Measurements from ENCODE around the gene SPATA20.

The SPATA20 gene

DNA sequence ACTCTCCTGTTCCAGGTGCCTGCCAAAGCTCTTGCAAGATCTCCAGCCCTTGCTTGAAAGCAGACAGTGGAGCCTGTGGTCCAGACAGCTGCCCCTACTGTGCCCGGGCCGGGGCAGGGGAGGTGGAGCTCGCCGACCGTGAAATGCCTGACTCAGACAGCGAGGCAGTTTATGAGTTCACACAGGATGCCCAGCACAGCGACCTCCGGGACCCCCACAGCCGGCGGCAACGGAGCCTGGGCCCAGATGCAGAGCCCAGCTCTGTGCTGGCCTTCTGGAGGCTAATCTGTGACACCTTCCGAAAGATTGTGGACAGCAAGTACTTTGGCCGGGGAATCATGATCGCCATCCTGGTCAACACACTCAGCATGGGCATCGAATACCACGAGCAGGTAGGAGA, 31.2 kb downstream of the SPATA20 start:
- DNase-seq (ENCODE audit: low read depth), result no peak
- H3K4me3 ChIP-seq (ENCODE audit: control insufficient read depth, low read depth, low read length), result no peak overlapping the region
- TF ChIP-seq, protein P1, sequence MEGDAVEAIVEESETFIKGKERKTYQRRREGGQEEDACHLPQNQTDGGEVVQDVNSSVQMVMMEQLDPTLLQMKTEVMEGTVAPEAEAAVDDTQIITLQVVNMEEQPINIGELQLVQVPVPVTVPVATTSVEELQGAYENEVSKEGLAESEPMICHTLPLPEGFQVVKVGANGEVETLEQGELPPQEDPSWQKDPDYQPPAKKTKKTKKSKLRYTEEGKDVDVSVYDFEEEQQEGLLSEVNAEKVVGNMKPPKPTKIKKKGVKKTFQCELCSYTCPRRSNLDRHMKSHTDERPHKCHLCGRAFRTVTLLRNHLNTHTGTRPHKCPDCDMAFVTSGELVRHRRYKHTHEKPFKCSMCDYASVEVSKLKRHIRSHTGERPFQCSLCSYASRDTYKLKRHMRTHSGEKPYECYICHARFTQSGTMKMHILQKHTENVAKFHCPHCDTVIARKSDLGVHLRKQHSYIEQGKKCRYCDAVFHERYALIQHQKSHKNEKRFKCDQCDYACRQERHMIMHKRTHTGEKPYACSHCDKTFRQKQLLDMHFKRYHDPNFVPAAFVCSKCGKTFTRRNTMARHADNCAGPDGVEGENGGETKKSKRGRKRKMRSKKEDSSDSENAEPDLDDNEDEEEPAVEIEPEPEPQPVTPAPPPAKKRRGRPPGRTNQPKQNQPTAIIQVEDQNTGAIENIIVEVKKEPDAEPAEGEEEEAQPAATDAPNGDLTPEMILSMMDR (IDR thresholded peaks at IDR 0.05; ENCODE audit: control insufficient read depth, insufficient read depth, low read depth, low read length, missing control alignments), result no peak

DNA sequence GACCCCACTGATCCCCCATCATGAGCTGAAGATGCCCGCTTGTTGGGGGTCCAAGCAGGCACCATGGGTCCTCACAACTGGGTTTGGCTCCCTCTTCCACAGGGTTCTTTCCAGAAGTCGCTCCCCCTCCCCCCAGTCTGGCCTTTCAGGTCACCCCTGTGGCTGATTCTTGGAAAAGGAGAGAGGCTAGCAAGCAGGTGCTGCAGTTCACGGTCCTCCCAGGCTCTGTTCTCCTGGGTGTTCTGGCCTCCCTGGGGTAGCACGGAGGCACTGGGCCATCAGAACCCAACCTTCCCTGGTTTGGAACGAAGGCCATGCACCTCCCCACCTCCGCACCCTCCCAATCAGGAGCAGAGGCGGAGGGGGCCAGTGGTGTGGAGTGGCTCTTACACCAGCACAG, 32.4 kb downstream of the SPATA20 start:
- H3K4me3 ChIP-seq (ENCODE audit: control insufficient read depth, low read depth, low read length), result no peak overlapping the region
- no peak for DNase-seq (ENCODE audit: low read depth)
- TF ChIP-seq, protein P1 (IDR thresholded peaks at IDR 0.05; ENCODE audit: control insufficient read depth, insufficient read depth, low read depth, low read length, missing control alignments), result no peak

DNA sequence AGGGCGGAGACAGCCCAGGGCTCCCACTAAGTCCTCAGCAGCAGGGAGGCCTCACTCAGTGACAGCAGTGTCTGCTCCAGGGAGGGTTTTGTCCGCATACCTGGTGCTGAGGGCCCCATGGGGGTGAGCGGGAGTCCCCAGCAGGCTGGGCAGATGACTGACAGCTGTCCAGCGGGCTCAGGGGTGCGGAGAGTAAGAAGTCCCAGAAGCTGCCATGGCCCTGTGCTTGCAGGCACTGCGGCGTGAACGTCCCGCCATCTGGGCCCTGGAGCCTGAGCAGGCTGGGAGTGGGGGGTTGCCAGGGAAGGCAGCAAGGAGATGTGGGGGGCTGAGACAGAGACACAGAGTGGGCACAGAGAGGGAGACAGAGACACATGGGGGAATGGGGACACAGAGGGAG, 33.7 kb downstream of the SPATA20 start:
- TF ChIP-seq, protein P1 (IDR thresholded peaks at IDR 0.05; ENCODE audit: control insufficient read depth, insufficient read depth, low read depth, low read length, missing control alignments), result no peak
- DNase-seq (ENCODE audit: low read depth), result no peak

DNA sequence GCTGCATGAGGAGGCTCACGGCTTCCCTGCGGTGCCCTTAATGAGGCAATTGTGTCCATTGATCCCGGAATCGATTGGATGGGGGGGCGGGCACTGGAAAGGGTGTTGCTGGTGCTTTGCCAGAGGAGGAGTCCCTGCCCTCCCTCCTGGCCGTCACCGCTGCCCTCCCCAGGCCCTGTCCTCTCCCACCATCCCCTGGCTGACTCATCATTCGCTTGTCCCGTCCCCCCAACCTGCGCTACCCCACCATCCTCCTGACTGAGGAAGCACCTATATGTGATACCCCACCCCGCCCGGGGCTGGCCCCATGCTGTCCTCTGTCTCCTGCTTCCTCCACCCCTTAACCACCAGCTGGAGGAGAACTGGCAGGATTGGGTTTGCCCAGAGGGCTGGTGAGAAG, 34.3 kb downstream of the SPATA20 start:
- no peak for DNase-seq (ENCODE audit: low read depth)
- TF ChIP-seq, protein P1 (IDR thresholded peaks at IDR 0.05; ENCODE audit: control insufficient read depth, insufficient read depth, low read depth, low read length, missing control alignments), result no peak
- no peak overlapping the region for H3K4me3 ChIP-seq (ENCODE audit: control insufficient read depth, low read depth, low read length)

More for the DNA sequence above, 33.7 kb downstream of the SPATA20 start:
- no peak overlapping the region for H3K4me3 ChIP-seq (ENCODE audit: control insufficient read depth, low read depth, low read length)

DNA sequence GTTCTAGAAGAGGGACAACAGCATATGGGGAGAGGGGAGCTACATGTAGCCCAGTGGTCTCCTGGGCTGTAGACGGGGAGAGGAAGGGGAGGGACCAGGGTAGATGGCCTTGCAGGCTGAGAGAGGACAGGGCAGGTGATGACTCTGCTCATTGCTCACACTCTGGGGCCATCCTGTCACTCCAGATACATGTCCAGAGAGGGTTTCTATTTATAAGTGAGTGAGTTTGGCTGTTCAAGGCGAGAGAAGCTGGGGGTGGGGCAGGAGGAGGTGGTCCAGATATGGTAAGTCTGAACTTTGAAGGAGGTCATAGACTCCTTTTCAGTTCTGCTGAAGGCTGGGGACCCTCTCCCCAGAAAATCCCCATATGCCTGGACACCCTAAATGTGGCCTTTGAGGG, 35.8 kb downstream of the SPATA20 start:
- TF ChIP-seq, protein P1 (IDR thresholded peaks at IDR 0.05; ENCODE audit: control insufficient read depth, insufficient read depth, low read depth, low read length, missing control alignments), result no peak
- H3K4me3 ChIP-seq (ENCODE audit: control insufficient read depth, low read depth, low read length), result no peak overlapping the region
- no peak for DNase-seq (ENCODE audit: low read depth)

DNA sequence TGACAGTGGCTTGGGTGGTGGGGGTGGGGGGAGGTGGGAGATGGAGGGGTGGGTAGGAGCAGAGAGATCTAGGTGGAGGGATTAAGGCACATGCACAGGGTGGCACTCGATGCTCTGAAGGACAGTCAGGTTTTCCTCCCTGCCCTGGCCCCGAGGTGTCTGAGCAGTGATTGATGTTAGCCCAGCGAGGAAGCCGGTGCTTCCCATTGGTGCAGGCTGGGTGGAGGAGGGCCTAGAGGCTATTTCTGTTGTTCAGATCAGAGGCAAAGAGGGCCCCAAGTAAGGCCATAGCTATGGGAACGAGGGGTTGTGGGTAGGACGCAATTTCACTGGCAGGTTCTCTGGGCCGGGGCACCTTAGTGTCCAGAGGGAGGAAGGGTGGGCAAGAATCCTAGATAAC, 36.7 kb downstream of the SPATA20 start:
- DNase-seq (ENCODE audit: low read depth), result no peak
- H3K4me3 ChIP-seq (ENCODE audit: control insufficient read depth, low read depth, low read length), result no peak overlapping the region
- TF ChIP-seq, protein P1 (IDR thresholded peaks at IDR 0.05; ENCODE audit: control insufficient read depth, insufficient read depth, low read depth, low read length, missing control alignments), result no peak

DNA sequence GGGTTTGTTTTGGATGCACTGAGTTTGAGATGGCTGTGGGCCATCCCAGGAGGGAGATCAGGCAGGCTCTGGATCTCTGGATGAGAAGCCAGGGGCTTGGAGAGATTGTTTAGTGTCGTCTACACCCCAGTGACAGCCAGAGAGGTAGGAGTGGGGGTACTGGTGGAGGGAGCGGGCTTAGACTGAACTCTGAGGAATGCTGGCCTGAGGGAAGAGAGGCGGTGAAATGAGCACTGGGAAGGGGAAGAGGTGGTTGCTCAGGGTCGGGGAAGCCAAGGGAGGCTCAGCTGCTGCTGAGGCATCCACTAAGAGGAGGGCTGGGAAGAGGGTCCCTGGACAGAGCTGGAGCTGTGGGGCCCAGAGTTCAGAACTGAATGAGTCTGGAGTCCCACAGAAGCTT, 37.1 kb downstream of the SPATA20 start:
- H3K4me3 ChIP-seq (ENCODE audit: control insufficient read depth, low read depth, low read length), result no peak overlapping the region
- no peak for DNase-seq (ENCODE audit: low read depth)
- TF ChIP-seq, protein P1 (IDR thresholded peaks at IDR 0.05; ENCODE audit: control insufficient read depth, insufficient read depth, low read depth, low read length, missing control alignments), result no peak
